GM23248 (cell line): ENCODE data around the gene KIF6. TPM values are rescaled to one million over a fixed set of nuclear protein-coding genes. Genes with fewer than 3 reads are reported as not detected.
"Not testable (repeated sequence)": the region's sequence is repeated elsewhere in the genome, so short reads cannot be mapped to it uniquely, and the experiment has no call there.

ENCODE experiments used
- DNase-seq: peaks from one replicate; pipeline ENCODE4 v3.0.0-alpha.2; 2015
- H2AFZ ChIP-seq: fragments of 200-600 bp; sonication (generic); 2 replicates; pipeline ENCODE4 v1.6.1; 2016; ENCODE audit warnings: antibody characterized with exemption
- H3F3A ChIP-seq: fragments of 200-600 bp; sonication (generic); 2 replicates; pipeline ENCODE4 v1.6.1; 2016; ENCODE audit warnings: mild to moderate bottlenecking, antibody characterized with exemption, mixed run types; ENCODE audit not compliant: insufficient read depth
- H3K27ac ChIP-seq: fragments of 200-600 bp; sonication (generic); 2 replicates; pipeline ENCODE4 v1.5.1; 2016; ENCODE audit warnings: mild to moderate bottlenecking
- H3K27me3 ChIP-seq: fragments of 200-600 bp; sonication (generic); replicated peaks from 2 replicates; pipeline ENCODE4 v1.6.1; 2016; ENCODE audit warnings: mild to moderate bottlenecking; ENCODE audit not compliant: insufficient read depth
- H3K36me3 ChIP-seq: fragments of 200-600 bp; sonication (generic); 2 replicates; pipeline ENCODE4 v1.6.1; 2016; ENCODE audit warnings: low read depth, mild to moderate bottlenecking
- H3K4me1 ChIP-seq: fragments of 200-600 bp; sonication (generic); 2 replicates; pipeline ENCODE4 v1.6.1; 2016; ENCODE audit warnings: mild to moderate bottlenecking; ENCODE audit not compliant: insufficient read depth
- H3K4me2 ChIP-seq: fragments of 200-600 bp; sonication (generic); one replicate; pipeline ENCODE4 v1.6.1; 2016; ENCODE audit warnings: mild to moderate bottlenecking; ENCODE audit not compliant: unreplicated experiment
- H3K4me3 ChIP-seq: fragments of 200-600 bp; sonication (generic); 2 replicates; pipeline ENCODE4 v1.5.1; 2016; ENCODE audit warnings: mild to moderate bottlenecking
- H3K79me2 ChIP-seq: fragments of 200-600 bp; sonication (generic); 2 replicates; pipeline ENCODE4 v1.6.1; 2016; ENCODE audit warnings: mild to moderate bottlenecking; ENCODE audit not compliant: insufficient read depth
- H3K9ac ChIP-seq: fragments of 200-600 bp; sonication (generic); 2 replicates; pipeline ENCODE4 v1.6.1; 2016; ENCODE audit warnings: mild to moderate bottlenecking
- H3K9me2 ChIP-seq: fragments of 200-600 bp; sonication (generic); 2 replicates; pipeline ENCODE4 v1.6.1; 2016; ENCODE audit warnings: mixed run types, mild to moderate bottlenecking, moderate library complexity; ENCODE audit not compliant: insufficient read depth
- H3K9me3 ChIP-seq: fragments of 200-600 bp; sonication (generic); one replicate; pipeline ENCODE4 v1.6.1; 2017; ENCODE audit warnings: low read depth
- H4K20me1 ChIP-seq: fragments of 200-600 bp; sonication (generic); 2 replicates; pipeline ENCODE4 v1.6.0; 2016; ENCODE audit not compliant: insufficient read depth
- EZH2 ChIP-seq: fragments of 200-600 bp; sonication (generic); IDR thresholded peaks from 2 replicates; pipeline ENCODE4 v1.6.1; 2018; ENCODE audit warnings: antibody characterized with exemption, mild to moderate bottlenecking; ENCODE audit not compliant: insufficient read depth, poor library complexity, severe bottlenecking
- EZH2phosphoT487 ChIP-seq: fragments of 200-600 bp; sonication (generic); IDR thresholded peaks from 2 replicates; pipeline ENCODE4 v1.6.1; 2018; ENCODE audit warnings: antibody characterized with exemption, moderate library complexity, mild to moderate bottlenecking, low read depth; ENCODE audit not compliant: insufficient read depth
- WGBS, 2 experiments: methylation state at CpG; one replicate each; pipeline ENCODE4 v1.1.6; 2015 to 2017; ENCODE audit warnings: low lambda C conversion rate in 2 of 2, low coverage in 1 of 2; ENCODE audit errors: missing lambda C conversion rate in 2 of 2; 5-methylcytosine and 5-hydroxymethylcytosine counted together
- in situ Hi-C: fragments of 300-500 bp; cut with MboI; formaldehyde crosslinking; loops from 2 replicates; pipeline ENCODE4 v1.15.0; 2020
- polyA plus RNA-seq: library from polyadenylated mRNA; unstranded; fragments of >200 nt; fragmentation: Nextera tagmentation; extraction: Ambion mirVana; gene quantifications from 2 replicates; pipeline ENCODE4 v1.2.1, GENCODE V29; 2016
- total RNA-seq: library from RNA; depleted of rRNA; stranded (reverse); fragments of >200 nt; shearing (Covaris generic); gene quantifications from 2 replicates; pipeline ENCODE4 v1.2.3, GENCODE V29; 2014

KIF6 gene
- total and polyA plus RNA-seq, 2 experiments from 2014 or later: 0.22 to 0.91 TPM

- WGBS, 2 experiments: 20 to 30% methylated on average over 5 of the region's 5 CpGs
- peak; percentile 67 for DNase-seq
Observed at GRCh38 chr6:39294133-39294532, 431.1 kb downstream of the KIF6 start.

GRCh38 chr6:39292637-39293036 lies 432.6 kb downstream of the KIF6 start:
- no peaks in the 10 kb centered on the region for H3F3A ChIP-seq
- H3K36me3 ChIP-seq: no peaks in the 10 kb centered on the region
- no peak overlapping the region for H3K27ac ChIP-seq
- WGBS, 2 experiments: 87 to 91% methylated on average over 6 of the region's 6 CpGs
- H3K27me3 ChIP-seq: no peaks in the 10 kb centered on the region
- no peak overlapping the region for H3K9ac ChIP-seq
- H3K4me1 ChIP-seq: peaks cover 9% of the 10 kb centered on the region; the same call in 1 of the 2 replicates
- no peaks in the 10 kb centered on the region for H4K20me1 ChIP-seq
- TF ChIP-seq EZH2phosphoT487 (no peak), EZH2 (no peak)
- no peak for DNase-seq
- H3K9me3 ChIP-seq: no peaks in the 10 kb centered on the region
- H3K4me3 ChIP-seq: no peak overlapping the region
- H3K79me2 ChIP-seq: no peaks in the 10 kb centered on the region
- in situ Hi-C loops: no loop called here
- H2AFZ ChIP-seq: no peak overlapping the region
- H3K4me2 ChIP-seq: no peak overlapping the region
- H3K9me2 ChIP-seq: no peaks in the 10 kb centered on the region

More at GRCh38 chr6:39294133-39294532, 431.1 kb downstream of the KIF6 start:
- no peaks in the 10 kb centered on the region for H3K9me2 ChIP-seq
- H3K27me3 ChIP-seq: no peaks in the 10 kb centered on the region
- no peak overlapping the region for H3K4me3 ChIP-seq
- H3K36me3 ChIP-seq: no peaks in the 10 kb centered on the region
- no peaks in the 10 kb centered on the region for H4K20me1 ChIP-seq
- no peak overlapping the region for H3K27ac ChIP-seq
- in situ Hi-C loops: no loop called here
- H3K79me2 ChIP-seq: no peaks in the 10 kb centered on the region
- TF ChIP-seq EZH2 (no peak), EZH2phosphoT487 (no peak)
- no peaks in the 10 kb centered on the region for H3K9me3 ChIP-seq
- H3K4me1 ChIP-seq: peaks cover 9% of the 10 kb centered on the region; the same call in 1 of the 2 replicates
- H3F3A ChIP-seq: no peaks in the 10 kb centered on the region
- no peak overlapping the region for H2AFZ ChIP-seq
- H3K9ac ChIP-seq: no peak overlapping the region
- H3K4me2 ChIP-seq: no peak overlapping the region

- 70 to 79% methylated on average over 2 of the region's 2 CpGs for WGBS, 2 experiments
Observed at GRCh38 chr6:39289490-39289889, 435.7 kb downstream of the KIF6 start.

GRCh38 chr6:39287601-39288000 lies 437.6 kb downstream of the KIF6 start:
- no peaks in the 10 kb centered on the region for H3K79me2 ChIP-seq
- TF ChIP-seq EZH2: no peak
- no peak for TF ChIP-seq EZH2phosphoT487
- no peak overlapping the region for H3K9ac ChIP-seq
- no peaks in the 10 kb centered on the region for H4K20me1 ChIP-seq
- H3F3A ChIP-seq: no peaks in the 10 kb centered on the region
- H3K4me3 ChIP-seq: no peak overlapping the region
- H3K4me2 ChIP-seq: no peak overlapping the region
- DNase-seq: no peak
- in situ Hi-C loops: no loop called here
- H3K9me3 ChIP-seq: no peaks in the 10 kb centered on the region
- H3K27ac ChIP-seq: no peak overlapping the region
- no peak overlapping the region for H2AFZ ChIP-seq
- H3K9me2 ChIP-seq: no peaks in the 10 kb centered on the region
- H3K4me1 ChIP-seq: no peaks in the 10 kb centered on the region
- WGBS, 2 experiments: 50 to 56% methylated on average over 3 of the region's 3 CpGs
- H3K27me3 ChIP-seq: peaks cover 4% of the 10 kb centered on the region; the same call in 1 of the 2 replicates
- no peaks in the 10 kb centered on the region for H3K36me3 ChIP-seq

More at GRCh38 chr6:39289490-39289889, 435.7 kb downstream of the KIF6 start:
- H3K27ac ChIP-seq: no peak overlapping the region
- H2AFZ ChIP-seq: no peak overlapping the region
- in situ Hi-C loops: no loop called here
- no peaks in the 10 kb centered on the region for H3K27me3 ChIP-seq
- no peak for TF ChIP-seq EZH2
- no peak for TF ChIP-seq EZH2phosphoT487
- no peaks in the 10 kb centered on the region for H3K79me2 ChIP-seq
- no peak overlapping the region for H3K4me3 ChIP-seq
- H3K9ac ChIP-seq: no peak overlapping the region
- no peak for DNase-seq
- no peaks in the 10 kb centered on the region for H3K9me2 ChIP-seq
- H3F3A ChIP-seq: no peaks in the 10 kb centered on the region
- no peaks in the 10 kb centered on the region for H4K20me1 ChIP-seq
- H3K4me1 ChIP-seq: no peaks in the 10 kb centered on the region
- H3K4me2 ChIP-seq: no peak overlapping the region
- H3K36me3 ChIP-seq: no peaks in the 10 kb centered on the region
- no peaks in the 10 kb centered on the region for H3K9me3 ChIP-seq

- H3K4me2 ChIP-seq, H3K27me3 ChIP-seq, H3K4me1 ChIP-seq, H3K79me2 ChIP-seq, H3K9me2 ChIP-seq, H3K27ac ChIP-seq, H3F3A ChIP-seq, H3K9ac ChIP-seq, H4K20me1 ChIP-seq, H2AFZ ChIP-seq, H3K9me3 ChIP-seq, in situ Hi-C loops, H3K36me3 ChIP-seq, H3K4me3 ChIP-seq, DNase-seq: not testable (repeated sequence)
- 62 to 63% methylated on average over 10 of the region's 10 CpGs for WGBS, 2 experiments
Observed at GRCh38 chr6:39286596-39286995, 438.6 kb downstream of the KIF6 start.
